Endothelial cell of umbilical vein (primary cell): ENCODE measurements around the gene VPS16.

Experiments used
- POLR2A ChIP-seq: IDR thresholded peaks from 2 replicates; pipeline ENCODE4 v1.6.1; 2012; ENCODE audit warnings: low read depth, mild to moderate bottlenecking, control low read depth, low read length
- POLR2AphosphoS5 ChIP-seq: IDR thresholded peaks from 2 replicates; pipeline ENCODE4 v1.6.1; 2012; ENCODE audit warnings: low read depth, mild to moderate bottlenecking, control low read depth, low read length, moderate library complexity; ENCODE audit not compliant: insufficient read depth
- TF ChIP-seq, protein P1 (sequence below), 2 donors: IDR thresholded peaks; 1 replicate in 1 of 2; 2 replicates in 1 of 2; pipeline ENCODE4 v1.5.1; 2011; ENCODE audit warnings: low read length in 2 of 2, mild to moderate bottlenecking in 2 of 2, moderate library complexity in 2 of 2, control low read depth in 1 of 2, inconsistent platforms in 1 of 2, low read depth in 1 of 2; ENCODE audit not compliant: insufficient read depth in 1 of 2; ENCODE audit errors: extremely low read depth in 1 of 2
- TF ChIP-seq, protein P2 (sequence below): IDR thresholded peaks from 2 replicates; pipeline ENCODE4 v1.6.1; 2011; ENCODE audit not compliant: insufficient read depth, insufficient read length

DNA sequence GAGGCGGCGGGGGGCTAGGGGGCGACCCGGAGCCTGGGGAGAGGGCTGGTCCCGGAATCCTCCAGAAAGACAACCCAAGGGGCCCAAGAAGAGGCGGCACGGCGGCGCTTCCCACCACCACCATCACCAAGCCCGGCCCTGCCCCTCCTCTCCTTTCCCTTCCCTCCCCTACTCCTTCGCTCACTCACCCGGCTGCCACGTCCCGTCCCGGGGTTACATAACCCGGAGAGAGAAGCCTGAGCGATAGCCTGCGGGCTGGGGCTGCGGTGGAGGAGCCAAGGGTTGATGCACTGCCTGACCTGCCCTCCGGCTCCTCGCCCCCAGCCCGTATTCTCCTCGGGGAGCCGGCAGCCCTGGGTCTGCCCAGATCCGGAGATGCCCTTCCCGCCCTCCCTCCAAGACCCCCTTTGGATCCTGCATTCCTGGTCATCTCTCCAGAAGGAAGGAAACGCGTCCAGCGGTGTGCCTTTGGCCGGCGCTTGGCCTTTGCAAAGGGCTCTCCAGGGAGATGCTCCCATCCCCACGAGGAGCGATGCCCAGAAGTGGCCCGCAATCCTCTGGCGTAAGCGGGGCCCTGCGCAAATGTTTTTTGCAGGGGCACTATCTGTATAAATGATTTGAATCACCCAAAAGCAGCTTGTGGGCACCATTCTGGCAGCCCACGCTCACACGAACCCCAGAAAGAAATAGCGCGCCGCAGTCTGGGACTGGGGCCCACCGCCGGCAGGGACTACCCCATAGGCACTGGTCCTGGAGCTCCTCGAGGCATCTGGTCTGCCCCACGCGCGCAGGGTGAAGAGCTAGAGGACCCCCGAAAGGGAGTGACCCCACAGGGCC is 35.5 kb upstream of the VPS16 start:
- TF ChIP-seq, protein P1, sequence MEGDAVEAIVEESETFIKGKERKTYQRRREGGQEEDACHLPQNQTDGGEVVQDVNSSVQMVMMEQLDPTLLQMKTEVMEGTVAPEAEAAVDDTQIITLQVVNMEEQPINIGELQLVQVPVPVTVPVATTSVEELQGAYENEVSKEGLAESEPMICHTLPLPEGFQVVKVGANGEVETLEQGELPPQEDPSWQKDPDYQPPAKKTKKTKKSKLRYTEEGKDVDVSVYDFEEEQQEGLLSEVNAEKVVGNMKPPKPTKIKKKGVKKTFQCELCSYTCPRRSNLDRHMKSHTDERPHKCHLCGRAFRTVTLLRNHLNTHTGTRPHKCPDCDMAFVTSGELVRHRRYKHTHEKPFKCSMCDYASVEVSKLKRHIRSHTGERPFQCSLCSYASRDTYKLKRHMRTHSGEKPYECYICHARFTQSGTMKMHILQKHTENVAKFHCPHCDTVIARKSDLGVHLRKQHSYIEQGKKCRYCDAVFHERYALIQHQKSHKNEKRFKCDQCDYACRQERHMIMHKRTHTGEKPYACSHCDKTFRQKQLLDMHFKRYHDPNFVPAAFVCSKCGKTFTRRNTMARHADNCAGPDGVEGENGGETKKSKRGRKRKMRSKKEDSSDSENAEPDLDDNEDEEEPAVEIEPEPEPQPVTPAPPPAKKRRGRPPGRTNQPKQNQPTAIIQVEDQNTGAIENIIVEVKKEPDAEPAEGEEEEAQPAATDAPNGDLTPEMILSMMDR (IDR thresholded peaks at IDR 0.05; ENCODE audit: extremely low read depth in 1 of 2, insufficient read depth in 1 of 2, low read depth in 1 of 2, low read length in 2 of 2), result no peak
- TF ChIP-seq POLR2AphosphoS5, result no peak
- TF ChIP-seq, protein P2, sequence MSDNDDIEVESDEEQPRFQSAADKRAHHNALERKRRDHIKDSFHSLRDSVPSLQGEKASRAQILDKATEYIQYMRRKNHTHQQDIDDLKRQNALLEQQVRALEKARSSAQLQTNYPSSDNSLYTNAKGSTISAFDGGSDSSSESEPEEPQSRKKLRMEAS, result no peak
- TF ChIP-seq POLR2A, result no peak
